ENCODE results near the gene NLRC3.
"Not testable (repeated sequence)": the region's sequence is repeated elsewhere in the genome, so short reads cannot be mapped to it uniquely, and the experiment has no call there.

NLRC3 gene, protein sequence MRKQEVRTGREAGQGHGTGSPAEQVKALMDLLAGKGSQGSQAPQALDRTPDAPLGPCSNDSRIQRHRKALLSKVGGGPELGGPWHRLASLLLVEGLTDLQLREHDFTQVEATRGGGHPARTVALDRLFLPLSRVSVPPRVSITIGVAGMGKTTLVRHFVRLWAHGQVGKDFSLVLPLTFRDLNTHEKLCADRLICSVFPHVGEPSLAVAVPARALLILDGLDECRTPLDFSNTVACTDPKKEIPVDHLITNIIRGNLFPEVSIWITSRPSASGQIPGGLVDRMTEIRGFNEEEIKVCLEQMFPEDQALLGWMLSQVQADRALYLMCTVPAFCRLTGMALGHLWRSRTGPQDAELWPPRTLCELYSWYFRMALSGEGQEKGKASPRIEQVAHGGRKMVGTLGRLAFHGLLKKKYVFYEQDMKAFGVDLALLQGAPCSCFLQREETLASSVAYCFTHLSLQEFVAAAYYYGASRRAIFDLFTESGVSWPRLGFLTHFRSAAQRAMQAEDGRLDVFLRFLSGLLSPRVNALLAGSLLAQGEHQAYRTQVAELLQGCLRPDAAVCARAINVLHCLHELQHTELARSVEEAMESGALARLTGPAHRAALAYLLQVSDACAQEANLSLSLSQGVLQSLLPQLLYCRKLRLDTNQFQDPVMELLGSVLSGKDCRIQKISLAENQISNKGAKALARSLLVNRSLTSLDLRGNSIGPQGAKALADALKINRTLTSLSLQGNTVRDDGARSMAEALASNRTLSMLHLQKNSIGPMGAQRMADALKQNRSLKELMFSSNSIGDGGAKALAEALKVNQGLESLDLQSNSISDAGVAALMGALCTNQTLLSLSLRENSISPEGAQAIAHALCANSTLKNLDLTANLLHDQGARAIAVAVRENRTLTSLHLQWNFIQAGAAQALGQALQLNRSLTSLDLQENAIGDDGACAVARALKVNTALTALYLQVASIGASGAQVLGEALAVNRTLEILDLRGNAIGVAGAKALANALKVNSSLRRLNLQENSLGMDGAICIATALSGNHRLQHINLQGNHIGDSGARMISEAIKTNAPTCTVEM

GRCh38 chr16:3577302-3577752 lies at the start of gene NLRC3:
NLRC3 (minus strand) TSS chr16:3577403; CDS start chr16:3565036, 12,367 bp downstream.
- DNase-seq: no peak

- no peak for DNase-seq
Observed at GRCh38 chr16:3625911-3626732, 48.9 kb upstream of the NLRC3 start.

DNA sequence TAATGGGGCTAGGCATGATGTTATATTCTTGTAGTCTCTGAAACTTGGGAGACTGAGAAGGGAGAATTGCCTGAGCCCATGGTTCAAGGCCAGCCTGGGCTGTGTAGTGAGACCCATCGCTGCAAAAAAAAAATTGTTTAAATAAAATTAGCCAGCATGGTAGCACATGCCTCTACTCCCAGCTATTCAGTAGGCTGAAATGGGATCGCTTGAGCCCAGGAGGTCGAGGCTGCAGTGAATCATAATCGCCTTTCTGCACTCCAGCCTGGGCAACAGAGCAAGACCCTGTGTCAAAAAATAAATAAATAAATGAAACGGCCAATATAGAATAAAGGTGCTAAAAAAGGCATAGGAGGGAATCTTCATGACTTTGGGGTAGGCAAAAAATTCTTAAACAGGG lies 48.1 kb upstream of the NLRC3 start:
- no peak for DNase-seq

GRCh38 chr16:3623642-3624041 lies 46.4 kb upstream of the NLRC3 start:
- DNase-seq: no peak

DNA sequence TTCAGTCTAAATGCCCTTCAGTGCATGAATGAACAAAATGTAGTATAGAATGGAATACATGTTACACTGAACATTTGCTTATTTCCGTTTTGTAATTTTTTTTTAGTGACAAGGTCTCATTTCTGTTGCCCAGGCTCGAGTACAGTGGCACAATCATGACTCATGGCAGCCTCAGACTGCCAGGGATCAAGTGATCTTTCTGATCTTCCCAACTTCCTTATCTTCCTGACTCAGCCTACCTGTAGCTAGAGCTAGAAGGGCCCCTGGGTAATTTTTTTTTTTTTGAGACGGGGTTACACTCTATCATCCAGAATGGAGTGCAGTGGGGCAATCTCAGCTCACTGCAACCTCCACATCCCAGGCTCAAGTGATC lies 41.6 kb upstream of the NLRC3 start:
- peak in 1 of 2 experiments; percentile 34 for DNase-seq

GRCh38 chr16:3612510-3613466 lies 35.6 kb upstream of the NLRC3 start:
- no peak for DNase-seq

DNA sequence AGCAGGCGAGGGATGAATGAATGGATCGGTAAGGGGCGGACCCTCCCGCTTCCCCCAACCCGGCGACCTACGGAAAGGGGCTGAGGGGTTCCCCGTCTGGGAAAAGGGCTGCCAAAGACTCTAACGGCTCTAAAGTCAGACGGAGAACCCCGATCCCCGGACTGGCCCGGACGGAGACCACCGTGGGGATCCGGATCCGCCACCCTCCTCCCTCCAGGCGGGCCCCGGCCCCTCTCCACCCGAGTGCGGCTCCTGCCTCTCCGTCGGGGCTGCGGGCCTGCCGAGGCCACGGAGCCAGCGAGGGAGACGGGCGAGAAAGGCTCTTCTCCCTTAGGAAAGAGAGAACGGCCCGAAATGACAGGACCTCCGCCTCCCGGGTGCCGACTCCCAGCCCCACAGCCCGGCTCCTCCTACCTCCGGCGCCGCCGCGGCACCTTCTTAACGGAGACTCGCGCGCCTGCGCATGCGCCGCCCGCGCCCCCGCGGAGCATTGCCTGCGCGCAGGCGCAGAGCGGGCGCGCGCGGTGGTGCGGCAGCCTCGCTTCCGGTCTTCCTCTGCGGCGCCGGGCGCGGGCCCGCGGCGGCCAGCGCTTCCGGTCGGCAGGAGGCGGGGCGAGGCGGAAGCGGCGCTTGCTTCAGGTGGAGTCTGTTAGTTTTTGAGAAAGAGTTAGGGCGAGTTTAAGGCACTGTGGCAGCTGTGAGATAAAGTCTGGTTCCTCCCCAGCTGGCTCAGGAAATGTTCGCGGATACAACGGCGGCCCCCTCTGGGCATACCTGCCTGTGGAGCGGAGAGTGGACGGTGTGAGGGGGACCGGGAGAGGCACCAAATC lies 34.2 kb upstream of the NLRC3 start, which contains the start of gene SLX4:
SLX4 (minus strand) TSS at position 461 of the 830 bp plus-strand sequence. CDS start 2,642 bp downstream, outside the sequence.
- DNase-seq: peak; percentile 47 to 79

GRCh38 chr16:3610698-3611145 lies 33.5 kb upstream of the NLRC3 start:
- DNase-seq: no peak

DNA sequence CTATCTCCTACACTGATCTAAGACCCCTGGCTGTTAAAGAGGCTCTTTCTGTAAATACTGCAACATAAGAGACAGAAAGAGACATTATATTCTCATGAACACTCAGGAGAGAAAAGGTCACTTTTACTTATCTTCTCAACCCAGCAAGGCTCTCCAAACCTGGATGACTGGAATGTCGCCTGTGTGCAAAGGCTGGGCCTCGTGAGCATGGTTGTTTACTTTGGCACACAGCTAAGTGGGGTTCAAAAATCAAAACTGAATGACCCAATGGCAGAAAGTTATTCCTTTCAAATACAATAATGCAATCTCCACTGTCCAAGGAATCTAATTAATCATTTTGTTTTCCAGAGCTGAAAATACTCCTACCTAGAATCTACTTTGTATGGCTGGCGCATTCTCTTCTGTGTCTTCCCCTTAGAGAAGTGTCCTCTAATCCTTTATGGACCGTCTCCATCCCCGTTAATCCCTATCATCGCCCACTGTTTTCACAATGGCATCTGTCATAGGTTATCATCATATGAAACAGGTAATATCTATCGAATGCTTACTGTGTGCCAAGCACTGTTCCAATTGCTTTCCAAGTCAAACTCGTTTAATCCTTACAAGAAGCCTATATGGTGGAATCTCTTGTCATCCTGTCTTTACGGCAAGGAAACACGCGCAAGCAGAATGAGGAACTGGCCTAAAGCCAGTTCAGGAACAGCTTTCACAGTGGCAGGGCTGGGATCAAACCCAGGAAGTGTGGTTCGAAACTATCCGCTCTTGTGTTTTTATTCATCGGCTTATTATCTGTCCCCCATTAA lies 32.9 kb upstream of the NLRC3 start:
- no peak for DNase-seq

- DNase-seq: not testable (repeated sequence)
Observed at GRCh38 chr16:3608976-3609375, 31.8 kb upstream of the NLRC3 start.

DNA sequence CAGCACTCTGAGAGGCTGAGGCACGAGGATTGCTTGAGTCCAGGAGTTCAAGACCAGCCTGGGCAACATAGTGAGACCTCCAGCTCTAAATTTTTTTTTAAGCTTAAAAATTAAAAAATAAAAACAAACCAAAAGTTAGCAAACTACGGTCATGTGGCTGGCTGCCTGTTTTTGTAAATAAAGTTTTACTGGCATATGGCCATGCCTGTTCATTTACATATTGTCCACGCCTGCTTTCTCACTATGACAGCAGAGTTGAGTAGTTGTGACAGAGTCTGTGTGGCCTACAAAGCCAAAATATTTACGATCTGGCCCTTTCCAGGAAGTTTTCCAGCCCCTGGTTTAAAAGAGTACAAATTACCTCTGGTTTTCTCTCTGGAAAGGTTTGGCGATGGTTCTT lies 30.9 kb upstream of the NLRC3 start:
- DNase-seq: no peak

- no peak for DNase-seq
Observed at GRCh38 chr16:3607634-3608033, 30.4 kb upstream of the NLRC3 start.

DNA sequence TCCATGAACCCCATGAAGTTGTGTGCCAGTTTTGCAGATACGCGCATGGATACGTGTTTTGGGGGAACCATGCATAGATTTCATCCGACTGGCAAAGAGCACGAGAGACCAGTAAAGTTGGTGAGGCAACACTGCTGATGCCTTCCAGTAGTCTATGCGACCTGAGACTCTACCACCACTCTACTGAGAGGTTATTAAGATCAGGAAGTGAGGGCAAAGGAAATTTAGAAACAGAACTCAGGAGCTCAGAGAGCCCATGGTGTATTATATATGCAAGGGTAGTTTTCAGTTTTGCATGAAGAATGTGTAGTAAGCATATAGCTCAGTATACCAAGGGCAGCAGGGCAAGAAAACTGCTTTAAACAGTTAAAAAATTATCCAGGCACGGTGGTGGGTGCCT lies 30.0 kb upstream of the NLRC3 start:
- DNase-seq: no peak

GRCh38 chr16:3606441-3606840 lies 29.2 kb upstream of the NLRC3 start:
- DNase-seq: no peak

DNA sequence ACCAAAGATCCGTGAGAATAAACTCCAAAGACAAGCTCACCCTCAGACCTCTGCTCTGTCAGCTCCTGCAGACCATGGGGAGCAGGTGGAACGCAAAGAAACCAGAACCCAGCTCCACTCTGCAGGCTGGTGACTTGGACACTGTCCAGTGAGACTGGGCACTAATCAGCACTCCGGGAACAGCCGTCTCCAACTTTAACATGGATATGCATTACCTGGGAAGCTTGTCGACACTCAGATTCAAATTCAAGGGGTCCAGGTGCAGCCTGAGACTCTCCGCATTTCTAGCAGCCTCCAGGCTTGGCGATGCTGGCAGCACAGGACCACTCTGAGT lies 25.1 kb upstream of the NLRC3 start:
- no peak for DNase-seq

DNA sequence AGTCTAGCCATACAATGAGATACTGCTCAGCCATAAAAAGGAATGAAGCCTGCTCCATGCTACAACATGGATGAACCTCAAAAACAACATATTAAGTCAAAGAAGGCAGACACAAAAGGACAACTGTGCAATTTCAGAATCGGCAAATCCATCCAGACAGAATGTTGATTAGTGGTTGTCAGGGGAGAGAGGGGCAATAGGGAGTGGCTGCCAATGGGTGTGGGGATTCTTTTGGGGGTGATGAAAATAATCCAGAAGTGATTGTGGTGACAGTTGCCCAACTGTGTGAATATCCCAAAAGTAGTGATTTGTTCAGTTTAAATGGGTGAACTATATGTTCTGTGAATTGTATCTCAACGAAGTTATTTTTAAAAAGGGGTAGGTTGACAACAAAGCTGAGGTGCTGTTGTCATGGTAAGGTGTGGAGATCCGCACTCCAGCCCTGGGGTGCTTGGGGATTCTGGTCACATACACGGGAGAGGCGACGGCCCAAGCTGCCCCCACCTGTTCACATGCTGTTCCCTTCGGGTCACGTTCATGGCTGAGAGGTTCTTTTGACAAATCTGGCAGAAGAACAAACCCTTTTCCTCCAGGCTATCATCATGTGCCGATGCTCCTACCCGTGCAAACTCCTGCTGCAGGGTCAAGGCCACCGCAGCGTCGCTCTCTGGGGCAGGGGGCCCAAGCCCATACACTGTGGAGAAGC lies 24.6 kb upstream of the NLRC3 start:
- DNase-seq: no peak

GRCh38 chr16:3599922-3600321 lies 22.7 kb upstream of the NLRC3 start:
- no peak for DNase-seq

DNA sequence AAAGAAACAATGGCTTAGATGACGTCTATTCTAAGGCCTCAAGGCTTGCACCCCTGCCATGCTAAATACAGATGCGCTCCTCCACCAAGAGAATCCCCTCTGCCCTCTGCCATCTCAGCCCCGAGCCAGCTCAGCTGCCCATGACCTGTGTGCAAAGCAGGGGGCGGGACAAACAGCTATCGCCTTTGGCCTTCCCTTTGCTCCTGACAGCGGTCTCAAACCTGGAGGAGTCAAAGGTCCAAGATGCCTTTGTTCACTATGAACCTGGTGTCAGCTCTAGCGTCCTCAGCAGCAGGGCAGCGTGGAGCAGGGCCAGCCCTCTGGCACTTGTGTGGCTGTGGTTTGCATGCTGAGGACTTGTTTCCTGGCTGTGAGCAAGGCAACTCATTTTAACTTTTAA lies 21.9 kb upstream of the NLRC3 start:
- no peak for DNase-seq

DNA sequence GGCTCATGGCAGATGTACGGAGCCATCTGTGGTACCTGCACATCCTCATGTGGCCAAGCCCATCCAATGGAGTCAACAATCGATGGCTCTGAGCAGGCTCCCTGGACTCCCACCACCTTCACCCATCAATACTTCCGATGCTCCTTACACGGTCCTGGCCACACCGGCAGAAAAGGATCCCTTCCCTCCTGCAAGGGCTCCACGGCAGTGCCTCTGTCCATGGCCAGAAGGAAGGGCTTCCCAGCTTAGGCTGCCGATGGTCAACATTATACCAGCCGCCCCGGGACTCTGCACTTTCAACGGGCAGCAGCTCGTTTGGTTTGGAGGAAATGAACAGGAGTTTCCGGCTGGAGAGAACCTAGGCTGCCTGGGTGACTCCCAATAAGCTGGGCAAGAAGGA lies 21.0 kb upstream of the NLRC3 start:
- DNase-seq: no peak

Data from SW 1271 (cell line).